ENCODE results near the gene SIRPA. TPM values are rescaled to one million over a fixed set of nuclear protein-coding genes. Genes with fewer than 3 reads are reported as not detected.

SIRPA gene
- total RNA-seq, 1 donor from 2014 or later, result 35.5 TPM

DNA sequence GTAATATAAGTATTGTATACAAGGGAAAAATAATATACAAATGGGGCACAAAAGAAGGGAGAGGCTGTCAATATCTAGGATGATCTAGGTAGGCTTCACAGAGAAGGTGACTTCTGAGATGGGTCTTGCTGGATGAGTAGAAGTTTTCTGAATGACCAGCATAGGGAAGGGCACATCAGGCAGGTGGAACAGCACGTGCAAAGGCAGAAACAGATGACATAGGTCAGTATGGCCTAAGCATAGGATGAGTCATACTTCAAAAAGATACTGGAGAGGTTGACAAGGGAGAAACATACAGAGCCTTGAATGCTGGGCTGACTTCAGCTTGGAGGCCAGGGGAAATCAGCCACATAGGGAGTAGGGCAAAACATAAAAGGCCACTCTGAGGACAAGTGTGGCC lies 31.9 kb upstream of the SIRPA start:
- Mint-ChIP-seq H3K27me3 (ENCODE audit: low read depth, unreplicated experiment) (peaks cover 9% of the 10 kb centered on the region), H3K9me3 (ENCODE audit: unreplicated experiment) (peaks cover 4% of the 10 kb centered on the region), H3K4me1 (ENCODE audit: low read depth, unreplicated experiment) (peaks cover 41% of the 10 kb centered on the region), H3K4me3 (ENCODE audit: unreplicated experiment) (peak overlapping the region; percentile 18), H3K36me3 (ENCODE audit: low read depth, unreplicated experiment) (peaks cover 2% of the 10 kb centered on the region), H3K27ac (ENCODE audit: unreplicated experiment) (peak overlapping the region; percentile 49)
- peaks cover 14% of the 10 kb centered on the region for H3K27me3 ChIP-seq (ENCODE audit: insufficient read depth, low read length)
- no peaks in the 10 kb centered on the region for H3K79me2 ChIP-seq (ENCODE audit: insufficient read depth, low read length)
- H3K4me2 ChIP-seq (ENCODE audit: low read length), result no peak overlapping the region
- FAIRE-seq, result peak; percentile 66
- H3K27ac ChIP-seq (ENCODE audit: low read depth, low read length), result no peak overlapping the region
- no peak overlapping the region for H3K4me3 ChIP-seq (ENCODE audit: insufficient read depth, low read depth, low read length)
- H3K9me3 ChIP-seq (ENCODE audit: insufficient read depth, low read depth, low read length), result no peaks in the 10 kb centered on the region
- H2AFZ ChIP-seq (ENCODE audit: low read depth, low read length), result no peak overlapping the region
- H3K4me1 ChIP-seq (ENCODE audit: insufficient read depth, low read length), result peaks cover 21% of the 10 kb centered on the region
- TF ChIP-seq EZH2 (IDR thresholded peaks at IDR 0.05; ENCODE audit: insufficient read depth, low read length), result no peak
- TF ChIP-seq, protein P1, sequence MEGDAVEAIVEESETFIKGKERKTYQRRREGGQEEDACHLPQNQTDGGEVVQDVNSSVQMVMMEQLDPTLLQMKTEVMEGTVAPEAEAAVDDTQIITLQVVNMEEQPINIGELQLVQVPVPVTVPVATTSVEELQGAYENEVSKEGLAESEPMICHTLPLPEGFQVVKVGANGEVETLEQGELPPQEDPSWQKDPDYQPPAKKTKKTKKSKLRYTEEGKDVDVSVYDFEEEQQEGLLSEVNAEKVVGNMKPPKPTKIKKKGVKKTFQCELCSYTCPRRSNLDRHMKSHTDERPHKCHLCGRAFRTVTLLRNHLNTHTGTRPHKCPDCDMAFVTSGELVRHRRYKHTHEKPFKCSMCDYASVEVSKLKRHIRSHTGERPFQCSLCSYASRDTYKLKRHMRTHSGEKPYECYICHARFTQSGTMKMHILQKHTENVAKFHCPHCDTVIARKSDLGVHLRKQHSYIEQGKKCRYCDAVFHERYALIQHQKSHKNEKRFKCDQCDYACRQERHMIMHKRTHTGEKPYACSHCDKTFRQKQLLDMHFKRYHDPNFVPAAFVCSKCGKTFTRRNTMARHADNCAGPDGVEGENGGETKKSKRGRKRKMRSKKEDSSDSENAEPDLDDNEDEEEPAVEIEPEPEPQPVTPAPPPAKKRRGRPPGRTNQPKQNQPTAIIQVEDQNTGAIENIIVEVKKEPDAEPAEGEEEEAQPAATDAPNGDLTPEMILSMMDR (IDR thresholded peaks at IDR 0.05; ENCODE audit: insufficient read depth, low read depth, low read length), result no peak
- peak; percentile 18 for DNase-seq (ENCODE audit: low read depth)
- H4K20me1 ChIP-seq (ENCODE audit: insufficient read depth, low read length), result no peaks in the 10 kb centered on the region
- no peaks in the 10 kb centered on the region for H3K36me3 ChIP-seq (ENCODE audit: insufficient read depth, low read length)
- no peak overlapping the region for H3K9ac ChIP-seq (ENCODE audit: low read length)

DNA sequence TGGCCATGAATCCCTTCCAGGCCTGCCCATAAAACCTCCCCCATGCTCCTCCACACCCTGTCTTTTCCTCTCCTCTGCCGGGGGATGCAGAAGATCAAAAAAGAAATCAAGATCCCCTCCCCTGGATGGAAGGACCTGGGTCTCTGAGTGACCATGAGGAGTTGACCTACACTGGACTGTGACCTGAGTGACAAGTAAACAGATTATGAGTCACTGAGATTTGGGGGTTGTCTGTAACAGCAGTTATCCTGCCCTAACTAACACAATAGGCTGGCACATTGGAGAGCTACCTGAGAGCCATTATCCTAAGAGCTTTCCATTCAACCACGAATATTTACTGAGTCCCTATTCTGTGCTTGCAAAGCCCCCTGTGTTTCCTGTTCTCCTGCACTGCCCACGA lies 28.4 kb upstream of the SIRPA start:
- Histone ChIP-seq H3K4me3 (ENCODE audit: insufficient read depth, low read depth, low read length) (no peak overlapping the region), H3K4me1 (ENCODE audit: insufficient read depth, low read length) (peaks cover 3% of the 10 kb centered on the region), H3K27ac (ENCODE audit: low read depth, low read length) (no peak overlapping the region), H3K4me2 (ENCODE audit: low read length) (no peak overlapping the region), H3K79me2 (ENCODE audit: insufficient read depth, low read length) (no peaks in the 10 kb centered on the region), H3K9me3 (ENCODE audit: insufficient read depth, low read depth, low read length) (no peaks in the 10 kb centered on the region), H4K20me1 (ENCODE audit: insufficient read depth, low read length) (no peaks in the 10 kb centered on the region), H2AFZ (ENCODE audit: low read depth, low read length) (no peak overlapping the region), H3K9ac (ENCODE audit: low read length) (no peak overlapping the region), H3K27me3 (ENCODE audit: insufficient read depth, low read length) (peaks cover 15% of the 10 kb centered on the region), H3K36me3 (ENCODE audit: insufficient read depth, low read length) (no peaks in the 10 kb centered on the region)
- H3K9me3 Mint-ChIP-seq (ENCODE audit: unreplicated experiment), result no peaks in the 10 kb centered on the region
- TF ChIP-seq, protein P1 (IDR thresholded peaks at IDR 0.05; ENCODE audit: insufficient read depth, low read depth, low read length), result no peak
- TF ChIP-seq EZH2 (IDR thresholded peaks at IDR 0.05; ENCODE audit: insufficient read depth, low read length), result no peak
- H3K27me3 Mint-ChIP-seq (ENCODE audit: low read depth, unreplicated experiment), result peaks cover 16% of the 10 kb centered on the region
- H3K4me3 Mint-ChIP-seq (ENCODE audit: unreplicated experiment), result no peak overlapping the region
- peaks cover 17% of the 10 kb centered on the region for H3K4me1 Mint-ChIP-seq (ENCODE audit: low read depth, unreplicated experiment)
- H3K27ac Mint-ChIP-seq (ENCODE audit: unreplicated experiment), result no peak overlapping the region
- peaks cover 2% of the 10 kb centered on the region for H3K36me3 Mint-ChIP-seq (ENCODE audit: low read depth, unreplicated experiment)
- no peak for FAIRE-seq
- no peak for DNase-seq (ENCODE audit: low read depth)

DNA sequence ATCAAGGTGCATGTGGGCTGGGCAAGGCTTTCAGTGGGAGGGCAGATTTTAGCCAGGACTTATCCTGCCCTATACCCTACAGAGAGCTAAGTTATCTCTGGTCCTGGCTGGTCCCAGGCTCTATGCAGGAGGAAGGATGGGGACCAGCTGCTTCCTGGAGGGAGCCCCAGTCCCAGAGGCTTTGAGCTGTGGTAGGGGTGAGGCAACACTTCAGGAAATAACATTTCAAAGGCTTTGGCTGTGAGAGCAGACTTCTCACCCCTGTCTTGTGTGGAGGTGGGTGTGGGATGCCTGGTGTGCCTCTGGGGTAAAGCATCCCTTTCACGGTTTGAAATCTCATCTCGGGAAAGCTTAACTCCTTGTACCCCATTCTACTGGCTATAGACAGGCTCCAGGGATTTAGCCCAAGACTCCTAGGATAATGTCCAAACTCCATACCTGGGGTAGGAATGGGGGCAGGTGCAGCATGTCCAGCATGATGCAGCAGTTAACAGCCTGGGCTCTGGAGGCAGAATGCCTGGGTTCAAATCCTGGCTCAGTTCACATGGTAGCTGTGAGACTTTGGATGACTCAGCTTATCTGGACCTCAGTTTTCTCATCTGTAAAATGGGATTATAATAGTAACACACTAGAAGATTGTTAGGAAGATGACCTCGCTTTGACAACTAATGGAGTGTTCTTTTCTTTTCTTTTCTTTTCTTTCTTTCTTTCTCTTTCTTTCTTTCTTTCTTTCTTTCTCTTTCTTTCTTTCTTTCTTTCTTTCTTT lies 27.5 kb upstream of the SIRPA start:
- Histone ChIP-seq H3K9ac (ENCODE audit: low read length) (no peak overlapping the region), H2AFZ (ENCODE audit: low read depth, low read length) (no peak overlapping the region), H3K79me2 (ENCODE audit: insufficient read depth, low read length) (no peaks in the 10 kb centered on the region), H3K9me3 (ENCODE audit: insufficient read depth, low read depth, low read length) (no peaks in the 10 kb centered on the region), H3K4me3 (ENCODE audit: insufficient read depth, low read depth, low read length) (no peak overlapping the region), H3K36me3 (ENCODE audit: insufficient read depth, low read length) (no peaks in the 10 kb centered on the region), H3K27ac (ENCODE audit: low read depth, low read length) (no peak overlapping the region), H3K27me3 (ENCODE audit: insufficient read depth, low read length) (peaks cover 16% of the 10 kb centered on the region), H3K4me2 (ENCODE audit: low read length) (no peak overlapping the region), H3K4me1 (ENCODE audit: insufficient read depth, low read length) (no peaks in the 10 kb centered on the region), H4K20me1 (ENCODE audit: insufficient read depth, low read length) (no peaks in the 10 kb centered on the region)
- Mint-ChIP-seq H3K9me3 (ENCODE audit: unreplicated experiment) (peaks cover 2% of the 10 kb centered on the region), H3K36me3 (ENCODE audit: low read depth, unreplicated experiment) (peaks cover 4% of the 10 kb centered on the region), H3K27ac (ENCODE audit: unreplicated experiment) (no peak overlapping the region), H3K27me3 (ENCODE audit: low read depth, unreplicated experiment) (peaks cover 16% of the 10 kb centered on the region), H3K4me1 (ENCODE audit: low read depth, unreplicated experiment) (peaks cover 16% of the 10 kb centered on the region), H3K4me3 (ENCODE audit: unreplicated experiment) (no peak overlapping the region)
- DNase-seq (ENCODE audit: low read depth), result no peak
- TF ChIP-seq EZH2 (IDR thresholded peaks at IDR 0.05; ENCODE audit: insufficient read depth, low read length), result no peak
- TF ChIP-seq, protein P1 (IDR thresholded peaks at IDR 0.05; ENCODE audit: insufficient read depth, low read depth, low read length), result no peak
- no peak for FAIRE-seq
